Skin of body (tissue), 2 donors: Measurements from ENCODE around the gene LSM2. TPM values are rescaled to one million over a fixed set of nuclear protein-coding genes. Genes with fewer than 3 reads are reported as not detected.
"Not testable (repeated sequence)": the region's sequence is repeated elsewhere in the genome, so short reads cannot be mapped to it uniquely, and the experiment has no call there.

Experiments used
- DNase-seq: peaks from one replicate; lab custom pipeline; 2025; lab: John Stamatoyannopoulos, UW
- total RNA-seq: library from RNA; depleted of rRNA; stranded (reverse); fragments of >200 nt; gene quantifications from one replicate; pipeline ENCODE4 v1.2.3, GENCODE V29; 2014

LSM2 gene
- total RNA-seq, 1 donor from 2014 or later: 21.0 TPM

DNA sequence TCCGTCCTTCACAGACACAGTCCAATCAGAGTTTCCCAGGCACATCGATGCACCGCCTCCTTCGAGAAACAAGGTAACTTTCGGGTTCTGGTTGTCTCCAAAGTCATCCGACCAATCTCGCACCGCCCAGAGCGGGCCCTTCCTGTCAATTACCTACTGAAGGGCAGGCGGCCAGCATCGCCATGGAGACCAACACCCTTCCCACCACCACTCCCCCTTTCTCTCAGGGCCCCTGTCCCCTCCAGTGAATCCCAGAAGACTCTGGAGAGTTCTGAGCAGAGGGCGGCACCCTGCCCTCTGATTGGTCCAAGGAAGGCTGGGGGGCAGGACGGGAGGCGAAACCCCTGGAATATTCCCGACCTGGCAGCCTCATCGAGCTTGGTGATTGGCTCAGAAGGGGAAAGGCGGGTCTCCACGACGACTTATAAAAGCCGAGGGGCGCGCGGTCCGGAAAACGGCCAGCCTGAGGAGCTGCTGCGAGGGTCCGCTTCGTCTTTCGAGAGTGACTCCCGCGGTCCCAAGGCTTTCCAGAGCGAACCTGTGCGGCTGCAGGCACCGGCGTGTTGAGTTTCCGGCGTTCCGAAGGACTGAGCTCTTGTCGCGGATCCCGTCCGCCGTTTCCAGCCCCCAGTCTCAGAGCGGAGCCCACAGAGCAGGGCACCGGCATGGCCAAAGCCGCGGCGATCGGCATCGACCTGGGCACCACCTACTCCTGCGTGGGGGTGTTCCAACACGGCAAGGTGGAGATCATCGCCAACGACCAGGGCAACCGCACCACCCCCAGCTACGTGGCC lies 20.7 kb upstream of the LSM2 start, which contains the start of gene HSPA1B:
Gene HSPA1B, plus strand, starts transcription at position 453 of the 794 bp plus-strand sequence. Its CDS starts 213 bp downstream, at position 666.
- DNase-seq: peak; percentile 100

DNA sequence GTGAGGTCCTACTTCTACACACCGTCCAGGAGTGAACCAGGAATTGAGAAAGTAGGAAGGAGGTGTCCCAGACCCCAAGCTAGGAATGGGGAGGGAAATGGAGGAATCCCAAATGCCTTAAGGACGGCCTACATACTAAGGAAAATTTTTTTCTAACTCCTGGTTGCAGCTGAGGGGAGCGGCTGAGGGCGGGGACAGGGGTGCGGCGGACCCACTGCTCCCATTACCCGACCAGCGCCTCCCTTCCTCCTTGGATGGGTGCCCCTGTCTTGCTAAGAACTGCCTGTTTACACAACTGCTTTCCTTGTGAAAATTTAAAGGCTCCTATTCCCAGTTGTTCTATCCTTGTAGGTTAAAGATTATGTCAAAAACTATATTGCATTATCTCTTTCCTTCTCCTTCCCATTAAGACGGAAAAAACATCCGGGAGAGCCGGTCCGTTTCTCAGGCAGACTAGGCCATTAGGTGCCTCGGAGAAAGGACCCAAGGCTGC lies 20.1 kb upstream of the LSM2 start:
- DNase-seq: no peak

DNA sequence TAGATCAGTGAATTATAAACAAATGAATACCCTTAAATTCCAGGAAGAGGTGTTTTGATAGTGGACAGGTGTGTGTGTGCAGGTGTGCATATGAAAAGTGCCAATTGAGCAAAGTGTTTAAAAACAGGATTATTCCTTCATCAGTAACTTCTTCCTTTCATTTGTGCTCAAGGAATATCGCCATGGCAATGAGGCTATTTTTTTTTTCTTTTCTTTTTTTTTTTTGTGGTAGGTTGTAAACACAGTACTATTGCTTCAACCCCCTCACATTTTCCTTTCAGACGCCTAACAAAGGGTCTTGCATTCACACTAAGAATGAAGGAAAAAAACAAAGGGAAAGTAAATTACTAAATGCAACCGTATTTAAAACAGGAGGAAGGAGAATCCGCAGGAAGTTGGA lies 18.8 kb upstream of the LSM2 start:
- DNase-seq: no peak

DNA sequence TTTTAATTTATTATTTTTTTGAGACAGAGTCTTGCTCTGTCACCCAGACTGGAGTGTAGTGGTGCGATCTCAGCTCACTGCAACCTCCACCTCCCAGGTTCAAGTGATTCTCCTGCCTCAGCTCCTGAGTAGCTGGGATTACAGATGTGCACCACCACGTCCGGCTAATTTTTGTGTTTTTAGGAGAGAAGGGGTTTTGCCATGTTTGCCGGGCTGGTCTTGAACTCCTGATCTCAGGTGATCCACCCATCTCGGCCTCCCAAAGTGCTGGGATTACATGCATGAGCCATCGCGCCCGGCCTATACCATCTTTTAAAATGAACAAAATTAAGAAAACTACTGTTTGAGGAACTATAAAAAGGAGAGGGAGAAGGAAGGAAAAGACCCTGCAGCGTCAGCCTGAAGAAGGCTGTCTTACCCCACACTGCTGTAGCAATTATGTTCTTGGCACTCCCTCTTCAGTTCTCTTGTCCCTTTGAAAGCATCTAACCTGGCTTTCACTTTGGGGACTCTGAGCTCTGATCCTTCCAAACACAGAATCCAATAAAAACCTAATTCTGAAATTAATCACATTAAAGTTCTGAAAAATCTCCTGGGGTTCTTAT lies 16.9 kb upstream of the LSM2 start:
- not testable (repeated sequence) for DNase-seq

DNA sequence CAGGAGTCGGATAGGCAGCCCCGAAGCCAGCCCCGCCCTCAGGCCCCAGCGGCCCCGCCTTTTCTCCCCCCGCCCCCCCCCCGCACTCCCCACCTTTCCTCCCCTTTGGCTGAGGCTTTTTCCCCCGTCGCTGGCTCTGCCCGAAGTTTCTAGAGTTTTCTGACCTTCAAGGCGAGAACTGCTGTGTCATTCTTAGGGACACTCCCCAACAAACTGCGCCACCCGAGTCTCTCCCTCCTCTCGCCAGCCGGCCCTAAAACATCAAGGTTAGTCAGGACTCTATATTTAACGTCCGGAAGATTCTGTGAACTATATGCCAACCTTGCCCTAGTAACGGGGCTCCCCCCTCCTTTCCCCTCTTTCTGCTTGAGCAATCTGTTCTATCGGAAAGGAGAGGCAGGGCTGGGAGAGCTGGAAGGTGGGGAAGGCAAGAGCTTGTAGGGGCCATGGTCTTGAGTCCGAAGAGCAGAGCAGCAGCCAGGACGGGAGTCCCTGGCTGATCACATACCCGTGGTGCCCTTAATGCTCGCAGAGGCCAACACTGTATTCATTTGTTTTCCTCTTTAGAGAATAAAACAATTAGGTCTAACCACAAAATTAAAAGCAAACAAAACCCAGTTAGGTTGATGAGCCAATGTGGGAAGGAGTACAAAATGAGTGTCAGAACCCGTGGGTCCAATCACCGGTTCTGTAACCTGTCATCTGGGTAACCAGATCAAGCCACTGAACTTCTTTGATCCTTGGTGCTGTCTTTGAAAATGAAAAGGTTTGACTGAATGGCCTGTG lies 15.5 kb upstream of the LSM2 start:
- no peak for DNase-seq

DNA sequence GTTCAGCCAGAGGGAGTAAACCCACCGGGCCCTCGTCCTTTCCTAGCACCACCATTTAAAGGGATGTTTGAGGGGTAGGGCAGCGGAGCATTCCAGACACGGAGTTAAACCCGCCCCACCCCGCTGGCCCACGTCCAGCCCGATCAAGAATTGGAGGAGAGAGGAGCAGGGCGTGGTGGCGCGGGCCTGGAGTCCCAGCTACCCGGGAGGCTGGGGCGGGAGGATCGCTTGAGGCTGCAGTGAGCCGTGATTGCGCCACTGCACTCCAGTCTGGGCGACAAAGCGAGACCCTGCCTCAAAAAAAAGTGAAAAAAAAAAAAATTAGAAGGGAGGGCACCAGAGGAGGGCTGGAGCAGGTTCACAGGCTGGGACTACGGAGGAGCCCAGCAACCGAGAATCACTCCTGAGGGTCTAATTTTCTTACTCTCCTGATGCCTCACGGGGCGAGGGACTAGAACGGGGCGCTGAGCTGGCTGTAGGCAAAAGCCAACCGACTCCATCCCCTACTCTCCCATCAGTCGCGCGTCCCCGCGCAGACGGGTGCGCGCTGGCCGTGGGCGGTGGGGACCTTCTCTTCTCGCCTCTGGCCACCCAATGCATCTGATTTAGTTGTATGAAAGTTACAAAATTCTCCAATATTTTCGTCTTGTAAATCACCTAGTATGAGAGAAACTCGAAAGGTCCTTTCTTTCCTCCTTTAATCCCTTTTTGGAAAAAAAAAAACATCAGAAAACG lies 14.7 kb upstream of the LSM2 start:
- no peak for DNase-seq

DNA sequence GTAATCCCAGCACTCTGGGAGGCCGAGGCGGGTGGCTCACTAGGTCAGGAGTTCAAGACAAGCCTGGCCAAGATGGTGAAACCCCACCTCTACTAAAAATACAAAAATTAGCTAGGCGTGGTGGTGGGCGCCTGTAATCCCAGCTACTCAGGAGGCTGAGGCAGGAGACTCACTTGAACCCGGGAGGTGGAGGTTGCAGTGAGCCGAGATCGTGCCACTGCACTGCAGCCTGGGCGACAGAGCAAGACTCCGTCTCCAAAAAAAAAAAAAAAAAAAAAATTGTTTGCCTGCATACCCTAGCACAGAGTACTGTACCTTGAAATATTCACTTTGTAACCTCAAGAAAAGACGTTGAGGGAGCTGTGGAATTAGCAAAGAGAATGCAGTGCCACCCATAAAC lies 13.6 kb upstream of the LSM2 start:
- not testable (repeated sequence) for DNase-seq

DNA sequence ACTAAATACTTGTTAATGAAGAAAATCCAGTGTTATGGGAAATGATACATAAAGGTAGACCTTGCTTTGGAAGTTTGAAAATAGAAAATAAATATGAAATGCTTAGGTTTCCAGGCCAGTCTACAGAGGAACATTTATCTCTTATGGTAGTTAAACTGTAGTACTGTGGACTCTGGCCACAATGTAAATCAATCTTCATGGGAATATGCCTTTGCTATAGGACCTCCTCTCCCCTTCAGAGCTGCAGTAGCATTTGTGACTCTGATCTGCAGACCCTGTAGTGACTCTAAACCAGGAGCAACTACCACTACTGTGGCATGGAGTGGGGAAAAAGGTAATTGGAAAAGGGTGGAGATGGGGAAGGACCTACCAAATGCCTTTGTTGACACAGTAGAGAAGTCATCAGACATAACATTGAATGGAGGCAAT lies 13.1 kb upstream of the LSM2 start:
- DNase-seq: no peak

DNA sequence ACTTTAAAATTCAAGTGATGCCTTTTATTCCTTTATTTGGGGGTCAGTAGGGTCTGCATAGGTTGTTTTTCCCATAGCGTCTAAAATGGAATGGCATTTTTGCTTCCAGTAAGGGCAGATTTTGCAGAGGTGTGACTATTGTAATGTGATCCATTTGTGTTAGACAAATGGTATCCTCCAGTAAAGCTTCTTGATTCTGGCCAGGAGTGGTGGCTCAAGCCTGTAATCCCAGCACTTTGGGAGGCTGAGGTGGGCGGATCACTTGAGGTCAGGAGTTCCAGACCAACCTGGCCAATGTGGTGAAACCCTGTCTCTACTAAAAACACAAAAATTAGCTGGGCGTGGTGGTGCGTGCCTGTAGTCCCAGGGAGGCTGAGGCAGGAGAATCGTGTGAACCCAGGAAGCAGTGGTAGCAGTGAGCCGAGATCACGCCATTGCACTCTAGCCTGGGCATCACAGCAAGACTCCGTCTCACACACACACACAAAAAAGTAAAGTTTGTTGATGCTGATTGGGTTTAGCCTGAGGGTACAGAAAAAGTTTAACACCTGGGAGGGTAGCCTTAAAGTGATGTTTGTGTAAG lies 11.3 kb upstream of the LSM2 start:
- DNase-seq: not testable (repeated sequence)

DNA sequence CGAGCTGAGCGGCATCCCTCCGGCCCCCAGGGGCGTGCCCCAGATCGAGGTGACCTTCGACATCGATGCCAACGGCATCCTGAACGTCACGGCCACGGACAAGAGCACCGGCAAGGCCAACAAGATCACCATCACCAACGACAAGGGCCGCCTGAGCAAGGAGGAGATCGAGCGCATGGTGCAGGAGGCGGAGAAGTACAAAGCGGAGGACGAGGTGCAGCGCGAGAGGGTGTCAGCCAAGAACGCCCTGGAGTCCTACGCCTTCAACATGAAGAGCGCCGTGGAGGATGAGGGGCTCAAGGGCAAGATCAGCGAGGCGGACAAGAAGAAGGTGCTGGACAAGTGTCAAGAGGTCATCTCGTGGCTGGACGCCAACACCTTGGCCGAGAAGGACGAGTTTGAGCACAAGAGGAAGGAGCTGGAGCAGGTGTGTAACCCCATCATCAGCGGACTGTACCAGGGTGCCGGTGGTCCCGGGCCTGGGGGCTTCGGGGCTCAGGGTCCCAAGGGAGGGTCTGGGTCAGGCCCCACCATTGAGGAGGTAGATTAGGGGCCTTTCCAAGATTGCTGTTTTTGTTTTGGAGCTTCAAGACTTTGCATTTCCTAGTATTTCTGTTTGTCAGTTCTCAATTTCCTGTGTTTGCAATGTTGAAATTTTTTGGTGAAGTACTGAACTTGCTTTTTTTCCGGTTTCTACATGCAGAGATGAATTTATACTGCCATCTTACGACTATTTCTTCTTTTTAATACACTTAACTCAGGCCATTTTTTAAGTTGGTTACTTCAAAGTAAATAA lies 10.6 kb upstream of the LSM2 start:
- not testable (repeated sequence) for DNase-seq

DNA sequence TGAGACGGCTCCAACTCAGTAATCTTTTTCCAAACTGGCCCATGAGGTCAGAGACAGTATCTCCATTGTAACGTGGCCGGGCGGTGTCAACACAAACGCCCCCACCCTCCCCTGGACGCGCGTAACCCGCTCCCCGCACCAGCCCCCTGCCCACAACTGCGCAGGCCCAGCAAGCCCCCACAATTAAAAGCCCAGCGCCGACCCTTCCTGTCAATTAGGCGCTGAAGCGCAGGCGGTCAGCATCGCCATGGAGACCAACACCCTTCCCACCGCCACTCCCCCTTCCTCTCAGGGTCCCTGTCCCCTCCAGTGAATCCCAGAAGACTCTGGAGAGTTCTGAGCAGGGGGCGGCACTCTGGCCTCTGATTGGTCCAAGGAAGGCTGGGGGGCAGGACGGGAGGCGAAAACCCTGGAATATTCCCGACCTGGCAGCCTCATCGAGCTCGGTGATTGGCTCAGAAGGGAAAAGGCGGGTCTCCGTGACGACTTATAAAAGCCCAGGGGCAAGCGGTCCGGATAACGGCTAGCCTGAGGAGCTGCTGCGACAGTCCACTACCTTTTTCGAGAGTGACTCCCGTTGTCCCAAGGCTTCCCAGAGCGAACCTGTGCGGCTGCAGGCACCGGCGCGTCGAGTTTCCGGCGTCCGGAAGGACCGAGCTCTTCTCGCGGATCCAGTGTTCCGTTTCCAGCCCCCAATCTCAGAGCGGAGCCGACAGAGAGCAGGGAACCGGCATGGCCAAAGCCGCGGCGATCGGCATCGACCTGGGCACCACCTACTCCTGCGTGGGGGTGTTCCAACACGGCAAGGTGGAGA lies 8.5 kb upstream of the LSM2 start, which contains the start of the genes HSPA1A and HSPA1L:
Gene HSPA1A, plus strand, starts transcription at position 519 of the 814 bp plus-strand sequence. Its CDS starts 214 bp downstream, at position 733.
Gene HSPA1L, minus strand, starts transcription at position 259 of the 814 bp plus-strand sequence. CDS start 3,311 bp downstream, outside the sequence.
- peak; percentile 93 for DNase-seq

DNA sequence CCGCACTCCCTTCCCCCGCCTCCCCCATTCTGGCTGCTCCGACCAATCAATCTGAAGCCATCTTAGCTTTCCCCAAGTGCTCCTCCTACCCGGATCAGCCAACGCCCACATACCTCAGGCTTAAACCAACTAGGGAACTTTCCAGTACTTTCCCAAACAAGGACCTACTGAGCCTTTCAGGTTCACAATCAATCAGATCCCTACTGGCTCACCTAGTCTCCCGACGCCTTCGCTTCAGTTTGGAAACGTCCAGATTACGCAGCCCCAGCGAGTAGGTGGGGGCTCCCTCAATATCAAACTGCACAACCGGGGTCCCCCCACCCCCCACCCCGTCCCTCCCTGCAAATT lies 7.9 kb upstream of the LSM2 start:
- peak; percentile 99 for DNase-seq

DNA sequence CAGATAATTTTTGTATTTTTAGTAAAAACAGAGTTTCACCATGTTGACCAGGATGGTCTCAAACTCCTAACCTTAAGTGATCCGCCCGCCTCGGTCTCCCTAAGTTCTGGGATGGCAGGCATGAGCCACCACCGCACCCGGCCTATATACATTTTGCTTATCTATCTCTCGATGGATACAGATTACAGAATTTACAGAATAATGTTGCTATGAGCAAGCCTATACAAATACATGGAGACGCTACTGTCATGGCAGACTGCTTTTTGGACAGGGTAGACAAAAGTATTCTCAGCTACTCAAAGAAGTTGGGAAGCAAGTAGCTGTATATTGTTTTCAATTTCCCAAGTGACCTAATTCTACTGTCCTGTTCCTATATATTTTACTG lies 6.7 kb upstream of the LSM2 start:
- DNase-seq: no peak

DNA sequence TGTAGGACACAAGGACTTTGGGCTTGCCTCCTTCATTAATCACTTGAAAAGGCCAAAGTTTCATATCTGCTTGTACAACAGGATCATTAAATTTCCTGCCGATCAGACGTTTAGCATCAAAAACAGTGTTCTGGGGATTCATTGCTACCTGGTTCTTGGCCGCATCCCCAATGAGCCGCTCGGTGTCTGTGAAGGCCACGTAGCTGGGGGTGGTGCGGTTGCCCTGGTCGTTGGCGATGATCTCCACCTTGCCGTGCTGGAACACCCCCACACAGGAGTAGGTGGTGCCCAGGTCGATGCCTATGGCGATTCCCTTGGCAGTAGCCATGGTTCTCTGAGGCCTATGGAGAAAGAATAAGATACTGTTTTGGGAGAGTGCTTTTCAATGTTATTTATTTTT lies 4.9 kb upstream of the LSM2 start:
- no peak for DNase-seq

DNA sequence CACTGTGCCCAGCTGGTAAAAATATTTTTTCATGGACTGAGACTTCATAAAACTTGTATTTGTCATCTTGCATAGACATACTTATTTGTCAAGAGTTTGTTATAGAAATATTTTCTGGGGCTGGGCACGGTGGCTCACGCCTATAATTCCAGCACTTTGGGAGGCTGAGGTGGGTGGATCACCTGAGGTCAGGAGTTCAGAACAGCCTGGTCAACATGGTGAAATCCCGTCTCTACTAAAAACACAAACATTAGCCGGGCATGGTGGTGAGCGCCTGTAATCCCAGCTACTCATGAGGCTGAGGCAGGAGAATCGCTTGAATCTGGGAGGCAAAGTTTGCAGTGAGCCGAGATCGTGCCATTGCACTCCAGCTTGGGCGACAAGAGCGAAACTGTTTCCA lies 1.8 kb upstream of the LSM2 start:
- DNase-seq: not testable (repeated sequence)

DNA sequence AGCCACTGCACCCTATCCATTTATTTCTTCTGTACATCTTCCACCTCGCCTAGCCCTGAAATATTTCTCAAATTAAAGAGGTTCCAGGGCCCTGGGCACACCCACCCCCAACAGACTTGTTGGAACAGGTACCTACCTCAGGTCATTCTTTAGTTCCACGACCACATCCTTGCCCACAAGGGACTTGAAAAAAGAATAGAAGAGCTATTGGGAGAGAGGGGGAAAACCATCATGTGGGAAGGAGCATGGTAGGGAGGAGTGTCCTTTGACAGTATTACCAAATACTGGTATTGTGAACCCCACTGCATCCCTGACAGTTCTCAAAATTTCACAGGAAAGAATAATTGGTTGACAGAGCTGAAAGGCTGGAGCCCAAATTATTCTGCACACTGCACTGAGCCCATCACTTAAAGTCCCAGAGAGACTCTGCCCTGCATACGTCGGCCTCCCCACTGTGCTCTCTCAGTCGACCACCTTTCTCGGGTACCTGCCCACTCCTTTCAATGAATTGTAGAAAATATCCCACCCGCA lies 762 bp downstream of the LSM2 start:
- no peak for DNase-seq

DNA sequence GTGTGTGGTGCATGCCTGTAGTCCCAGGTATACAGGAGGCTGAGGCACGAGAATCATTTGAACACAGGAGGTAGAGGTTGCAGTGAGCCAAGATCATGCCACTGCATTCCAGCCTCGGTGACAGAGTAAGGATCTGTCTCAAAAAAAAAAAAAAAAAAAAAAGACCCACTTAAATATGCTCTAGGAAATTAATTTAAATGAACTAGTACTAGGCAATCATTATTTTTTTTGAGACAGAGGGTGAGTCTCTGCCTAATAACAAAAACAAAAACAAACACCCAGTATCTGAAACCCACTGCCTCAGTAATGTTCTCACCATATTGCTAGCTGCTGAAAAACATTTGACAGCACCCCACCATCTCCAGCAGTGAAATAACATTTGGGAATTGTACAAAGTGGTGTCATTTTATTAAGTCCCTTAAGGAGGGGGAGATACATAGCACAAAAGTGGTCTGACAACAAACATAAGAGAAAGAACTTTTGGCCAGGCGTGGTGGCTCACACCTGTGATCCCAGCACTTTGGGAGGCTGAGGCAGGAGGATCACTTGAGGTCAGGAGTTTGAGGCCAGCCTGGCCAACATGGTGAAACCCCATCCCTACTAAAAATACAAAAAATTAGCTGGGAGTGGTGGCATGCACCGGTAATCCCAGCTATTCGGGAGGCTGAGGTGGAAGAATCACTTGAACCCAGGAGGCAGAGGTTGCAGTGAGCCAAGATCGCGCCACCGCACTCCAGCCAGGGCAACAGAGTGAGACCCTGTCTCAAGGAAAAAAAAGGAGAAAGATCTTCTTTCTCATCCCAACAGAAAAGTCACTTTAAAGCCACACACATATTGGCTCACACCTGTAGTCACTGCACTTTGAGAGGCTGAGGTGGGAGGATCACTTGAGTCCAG lies 5.5 kb downstream of the LSM2 start:
- not testable (repeated sequence) for DNase-seq

DNA sequence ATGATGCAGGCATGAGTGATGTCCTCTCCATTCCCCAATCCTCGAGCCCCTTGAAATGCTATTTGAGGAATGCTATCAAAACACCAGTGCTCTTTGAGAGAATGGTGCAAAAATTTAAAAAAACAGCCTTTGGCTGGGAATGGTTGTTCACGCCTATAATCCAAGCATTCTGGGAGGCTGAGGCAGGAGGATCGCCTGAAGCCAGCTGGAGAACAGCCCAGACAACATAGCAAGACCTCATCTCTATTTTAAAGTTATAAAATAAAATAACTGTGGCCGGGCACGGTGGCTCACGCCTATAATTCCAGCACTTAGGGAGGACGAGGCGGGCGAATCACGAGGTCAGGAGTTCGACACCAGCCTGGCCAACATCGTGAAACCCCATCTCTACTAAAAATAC lies 7.0 kb downstream of the LSM2 start:
- no peak for DNase-seq
